GM12865 (cell line): Measurements from ENCODE around the gene CACTIN.

Experiments used
- DNase-seq: peaks from one replicate; pipeline ENCODE4 v3.0.0; 2010; ENCODE audit warnings: low read depth
- H3K4me3 ChIP-seq: 2 replicates; pipeline ENCODE4 v1.5.1; 2011; ENCODE audit warnings: mild to moderate bottlenecking, low read depth, low read length, control low read depth
- TF ChIP-seq, protein P1 (sequence below): IDR thresholded peaks from 2 replicates; pipeline ENCODE4 v1.5.1; 2011; ENCODE audit warnings: low read length, control low read depth, low read depth, inconsistent platforms; ENCODE audit not compliant: insufficient read depth; ENCODE audit errors: missing control alignments

The CACTIN gene

DNA sequence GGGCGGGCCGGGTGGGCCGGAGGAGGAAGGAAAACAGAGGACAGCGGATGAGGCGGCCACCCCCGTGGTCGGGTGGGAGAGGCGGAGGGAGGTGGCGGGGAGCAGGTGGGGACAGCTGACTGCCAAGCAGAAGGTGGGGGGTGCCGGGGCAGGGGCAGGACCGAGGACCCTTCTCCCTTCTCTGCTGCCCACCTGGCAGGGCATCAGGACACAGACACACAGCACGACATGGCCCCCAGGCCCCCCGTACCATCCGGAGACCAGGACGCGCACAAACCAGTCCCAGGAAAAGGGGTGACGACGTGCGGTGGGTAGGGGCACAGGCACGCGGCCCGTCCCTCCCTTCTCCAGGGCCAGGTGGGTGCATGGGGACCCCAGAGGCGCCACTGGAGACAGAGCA is 11.0 kb upstream of the CACTIN start:
- TF ChIP-seq, protein P1, sequence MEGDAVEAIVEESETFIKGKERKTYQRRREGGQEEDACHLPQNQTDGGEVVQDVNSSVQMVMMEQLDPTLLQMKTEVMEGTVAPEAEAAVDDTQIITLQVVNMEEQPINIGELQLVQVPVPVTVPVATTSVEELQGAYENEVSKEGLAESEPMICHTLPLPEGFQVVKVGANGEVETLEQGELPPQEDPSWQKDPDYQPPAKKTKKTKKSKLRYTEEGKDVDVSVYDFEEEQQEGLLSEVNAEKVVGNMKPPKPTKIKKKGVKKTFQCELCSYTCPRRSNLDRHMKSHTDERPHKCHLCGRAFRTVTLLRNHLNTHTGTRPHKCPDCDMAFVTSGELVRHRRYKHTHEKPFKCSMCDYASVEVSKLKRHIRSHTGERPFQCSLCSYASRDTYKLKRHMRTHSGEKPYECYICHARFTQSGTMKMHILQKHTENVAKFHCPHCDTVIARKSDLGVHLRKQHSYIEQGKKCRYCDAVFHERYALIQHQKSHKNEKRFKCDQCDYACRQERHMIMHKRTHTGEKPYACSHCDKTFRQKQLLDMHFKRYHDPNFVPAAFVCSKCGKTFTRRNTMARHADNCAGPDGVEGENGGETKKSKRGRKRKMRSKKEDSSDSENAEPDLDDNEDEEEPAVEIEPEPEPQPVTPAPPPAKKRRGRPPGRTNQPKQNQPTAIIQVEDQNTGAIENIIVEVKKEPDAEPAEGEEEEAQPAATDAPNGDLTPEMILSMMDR: no peak
- DNase-seq: no peak

DNA sequence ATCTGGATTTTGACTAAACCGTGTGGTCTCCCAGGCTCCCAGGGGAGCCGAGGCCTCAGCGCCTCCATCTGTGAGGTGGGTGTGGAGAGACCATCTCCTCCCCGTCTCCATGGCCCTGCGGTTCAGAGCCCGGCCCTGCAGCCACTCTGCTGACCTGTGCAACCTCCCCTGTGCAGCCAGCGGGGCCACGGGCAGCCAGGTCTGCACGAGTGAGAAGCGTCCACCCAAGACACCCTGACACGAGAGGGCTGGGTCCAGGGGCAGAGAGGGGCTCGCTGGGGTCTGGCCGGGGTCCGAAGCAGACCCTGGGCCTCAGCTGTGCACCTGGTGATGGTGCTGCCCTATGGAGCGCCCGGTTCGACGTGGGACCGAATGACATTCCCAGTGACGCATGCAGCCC is 10.4 kb upstream of the CACTIN start:
- no peak overlapping the region for H3K4me3 ChIP-seq
- TF ChIP-seq, protein P1: no peak
- DNase-seq: no peak

More for the DNA sequence above, 11.0 kb upstream of the CACTIN start:
- H3K4me3 ChIP-seq: no peak overlapping the region

- no peak overlapping the region for H3K4me3 ChIP-seq
- DNase-seq: no peak
- TF ChIP-seq, protein P1: no peak
Measured at GRCh38 chr19:3636506-3636905, 9.9 kb upstream of the CACTIN start.

DNA sequence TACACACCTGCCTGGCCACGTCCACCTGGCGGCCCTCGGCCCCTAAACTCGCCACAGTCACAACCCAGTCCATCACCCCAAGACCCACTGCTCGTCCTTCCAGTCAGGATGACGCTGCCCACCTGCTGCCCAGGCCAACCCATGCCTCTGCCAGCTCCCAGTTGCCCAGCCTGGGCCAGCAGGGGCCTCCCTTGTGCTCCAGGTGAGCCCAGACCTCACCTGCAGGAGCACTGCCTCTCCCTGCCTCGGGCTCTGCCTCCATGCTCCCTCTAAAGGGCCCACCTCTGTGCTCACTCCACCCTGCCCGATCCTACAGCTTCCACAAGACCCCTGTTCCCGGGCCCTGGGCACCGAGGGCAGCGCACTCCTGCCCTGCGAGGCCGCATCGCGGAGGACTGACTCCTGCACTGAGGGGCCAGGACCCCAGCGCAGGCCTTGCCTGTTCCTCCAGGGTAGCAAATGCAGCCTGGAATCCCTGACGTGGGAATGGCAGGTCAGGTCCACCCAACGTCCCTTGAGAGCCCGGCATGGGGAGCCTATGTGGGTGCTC is 8.0 kb upstream of the CACTIN start:
- no peak for DNase-seq
- TF ChIP-seq, protein P1: no peak
- no peak overlapping the region for H3K4me3 ChIP-seq

DNA sequence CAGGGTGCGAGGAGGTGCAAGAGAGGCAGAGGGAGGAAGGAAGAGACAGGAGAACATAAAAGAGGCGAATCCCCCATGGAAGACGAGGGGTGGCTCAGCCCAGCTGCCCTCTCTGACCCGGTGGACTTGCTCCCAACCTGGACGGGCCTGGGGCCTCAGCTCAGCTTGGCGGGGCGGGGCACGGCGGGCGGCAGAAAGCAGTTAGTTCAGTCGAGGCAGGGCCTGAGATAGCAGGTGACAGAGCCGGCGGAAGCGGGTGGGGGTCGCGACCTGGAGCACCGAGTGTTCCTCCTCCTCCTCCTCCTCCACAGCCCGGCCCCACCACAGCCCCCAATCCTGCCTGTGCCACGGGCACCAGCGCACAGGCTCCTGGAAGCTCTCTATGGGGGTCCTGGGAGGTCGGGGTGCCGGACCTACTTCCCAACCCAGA is 7.0 kb upstream of the CACTIN start:
- no peak for DNase-seq
- TF ChIP-seq, protein P1: no peak
- H3K4me3 ChIP-seq: no peak overlapping the region

- no peak overlapping the region for H3K4me3 ChIP-seq
- TF ChIP-seq, protein P1: no peak
- DNase-seq: no peak
Measured at GRCh38 chr19:3632739-3633558, 6.4 kb upstream of the CACTIN start.
